OCI-LY7 (cell line): Measurements from ENCODE around the gene CNTNAP5. TPM values are rescaled to one million over a fixed set of nuclear protein-coding genes. Genes with fewer than 3 reads are reported as not detected.
"Not testable (repeated sequence)": the region's sequence is repeated elsewhere in the genome, so short reads cannot be mapped to it uniquely, and the experiment has no call there.

Experiments used
- BruUV-seq: library from RNA; stranded (reverse); fragments of 400-500 nt; replicated peaks from 2 replicates; lab custom pipeline; 2021; lab: Mats Ljungman, UMichigan
- CTCF ChIA-PET: fragments of 300-600 bp; sonication (Branson Sonifier 250); formaldehyde crosslinking; loops from one replicate; lab custom pipeline; 2022; ENCODE audit warnings: antibody characterized with exemption; ENCODE audit not compliant: unreplicated experiment; lab: Charles Lee
- POLR2A ChIA-PET: fragments of 300-600 bp; sonication (Branson Sonifier 250); formaldehyde crosslinking; loops from one replicate; lab custom pipeline; 2022; ENCODE audit warnings: antibody characterized with exemption; lab: Charles Lee
- DNase-seq: peaks from one replicate; pipeline ENCODE4 v3.0.0-alpha.2; 2015; ENCODE audit warnings: low spot score
- H2AFZ ChIP-seq: fragments of 200-600 bp; sonication (generic), shearing (Covaris generic); 2 replicates; pipeline ENCODE4 v1.6.1; 2014; ENCODE audit warnings: mild to moderate bottlenecking, antibody characterized with exemption, low read length, moderate library complexity
- H3K27ac ChIP-seq: fragments of 200-600 bp; sonication (generic); 2 replicates; pipeline ENCODE4 v1.5.1; 2014; ENCODE audit warnings: mixed run types, low read depth, mild to moderate bottlenecking, moderate library complexity, low read length, inconsistent platforms; ENCODE audit not compliant: poor library complexity, severe bottlenecking
- H3K36me3 ChIP-seq: fragments of 200-600 bp; sonication (generic); 2 replicates; pipeline ENCODE4 v1.6.1; 2014; ENCODE audit warnings: mild to moderate bottlenecking, antibody characterized with exemption, low read length, moderate library complexity, mixed read lengths; ENCODE audit not compliant: insufficient read depth
- H3K4me1 ChIP-seq: fragments of 200-600 bp; sonication (generic); 2 replicates; pipeline ENCODE4 v1.5.1; 2014; ENCODE audit warnings: mild to moderate bottlenecking, low read length; ENCODE audit not compliant: insufficient read depth, poor library complexity, severe bottlenecking
- H3K4me2 ChIP-seq: fragments of 200-600 bp; sonication (generic); 2 replicates; pipeline ENCODE4 v1.6.1; 2014; ENCODE audit warnings: mild to moderate bottlenecking, low read length
- H3K4me3 ChIP-seq: fragments of 200-600 bp; sonication (generic); 2 replicates; pipeline ENCODE4 v1.5.1; 2014; ENCODE audit warnings: mild to moderate bottlenecking, low read depth, low read length; ENCODE audit not compliant: poor library complexity, severe bottlenecking
- H3K79me2 ChIP-seq: fragments of 200-600 bp; sonication (generic); 2 replicates; pipeline ENCODE4 v1.6.1; 2016; ENCODE audit warnings: low read depth, mild to moderate bottlenecking, low read length, moderate library complexity, mixed read lengths; ENCODE audit not compliant: insufficient read depth
- H3K9me2 ChIP-seq: fragments of 200-600 bp; sonication (generic); 2 replicates; pipeline ENCODE4 v1.6.1; 2016; ENCODE audit warnings: mild to moderate bottlenecking, low read length, mixed read lengths; ENCODE audit not compliant: insufficient read depth
- H3K9me3 ChIP-seq: fragments of 200-600 bp; sonication (generic); 2 replicates; pipeline ENCODE4 v1.6.1; 2014; ENCODE audit warnings: mild to moderate bottlenecking, mixed run types, low read length, mixed read lengths
- H4K20me1 ChIP-seq: fragments of 200-600 bp; sonication (generic); 2 replicates; pipeline ENCODE4 v1.6.1; 2014; ENCODE audit warnings: mild to moderate bottlenecking, antibody characterized with exemption, low read length, moderate library complexity, mixed read lengths; ENCODE audit not compliant: insufficient read depth
- EZH2phosphoT487 ChIP-seq: fragments of 200-600 bp; sonication (generic); IDR thresholded peaks from 2 replicates; pipeline ENCODE4 v1.6.1; 2018; ENCODE audit warnings: low read depth, borderline replicate concordance, mild to moderate bottlenecking, mixed run types, antibody characterized with exemption, low read length, moderate library complexity, mixed read lengths
- intact Hi-C: fragments of 100-400 bp; cut with micrococcal nuclease; formaldehyde crosslinking; loops from one replicate; pipeline ENCODE4 v1.10.0; 2022; ENCODE audit not compliant: unreplicated experiment
- total RNA-seq, 2 experiments: library from RNA; depleted of rRNA in 1 of 2; stranded (reverse); fragments of >200 nt in 1 of 2; shearing (Covaris generic) in 1 of 2; gene quantifications; 2 replicates each; pipeline ENCODE4 v1.2.3, GENCODE V29; 2014 to 2022
- TF ChIP-seq, protein P1 (sequence below): fragments of 200-600 bp; sonication (generic); conservative IDR thresholded peaks from 2 replicates; pipeline ENCODE4 v1.5.1; 2014; ENCODE audit warnings: mild to moderate bottlenecking, antibody characterized with exemption, low read length, moderate library complexity, mixed read lengths

CNTNAP5 gene
- total RNA-seq, 2 experiments from 2014 or later, result not detected

DNA sequence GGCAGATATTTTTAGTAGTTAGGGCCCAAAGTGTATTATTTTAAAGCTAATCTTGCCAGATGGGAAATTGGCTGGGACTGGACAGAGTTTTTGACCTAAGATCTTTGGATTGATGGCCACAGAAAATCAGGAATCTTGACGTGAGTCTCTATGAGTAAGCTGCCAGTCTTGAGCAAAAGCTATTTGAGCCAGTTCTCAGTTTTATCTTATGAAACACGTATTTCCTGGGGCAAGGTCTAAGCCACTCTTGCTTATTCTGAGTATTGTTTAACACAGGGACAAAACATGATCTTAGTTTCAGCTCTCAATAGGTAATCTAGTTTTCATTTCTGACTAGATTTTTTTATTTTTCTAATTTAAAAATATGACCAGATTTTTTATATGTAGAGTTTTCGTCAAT is 329.4 kb downstream of the CNTNAP5 start:
- Histone ChIP-seq H3K27ac (no peak overlapping the region), H3K4me3 (no peak overlapping the region), H3K79me2 (no peaks in the 10 kb centered on the region), H3K4me2 (no peak overlapping the region), H2AFZ (no peak overlapping the region), H4K20me1 (no peaks in the 10 kb centered on the region), H3K36me3 (no peaks in the 10 kb centered on the region), H3K4me1 (no peaks in the 10 kb centered on the region), H3K9me2 (no peaks in the 10 kb centered on the region), H3K9me3 (no peaks in the 10 kb centered on the region)
- no peak for DNase-seq
- TF ChIP-seq, protein P1, sequence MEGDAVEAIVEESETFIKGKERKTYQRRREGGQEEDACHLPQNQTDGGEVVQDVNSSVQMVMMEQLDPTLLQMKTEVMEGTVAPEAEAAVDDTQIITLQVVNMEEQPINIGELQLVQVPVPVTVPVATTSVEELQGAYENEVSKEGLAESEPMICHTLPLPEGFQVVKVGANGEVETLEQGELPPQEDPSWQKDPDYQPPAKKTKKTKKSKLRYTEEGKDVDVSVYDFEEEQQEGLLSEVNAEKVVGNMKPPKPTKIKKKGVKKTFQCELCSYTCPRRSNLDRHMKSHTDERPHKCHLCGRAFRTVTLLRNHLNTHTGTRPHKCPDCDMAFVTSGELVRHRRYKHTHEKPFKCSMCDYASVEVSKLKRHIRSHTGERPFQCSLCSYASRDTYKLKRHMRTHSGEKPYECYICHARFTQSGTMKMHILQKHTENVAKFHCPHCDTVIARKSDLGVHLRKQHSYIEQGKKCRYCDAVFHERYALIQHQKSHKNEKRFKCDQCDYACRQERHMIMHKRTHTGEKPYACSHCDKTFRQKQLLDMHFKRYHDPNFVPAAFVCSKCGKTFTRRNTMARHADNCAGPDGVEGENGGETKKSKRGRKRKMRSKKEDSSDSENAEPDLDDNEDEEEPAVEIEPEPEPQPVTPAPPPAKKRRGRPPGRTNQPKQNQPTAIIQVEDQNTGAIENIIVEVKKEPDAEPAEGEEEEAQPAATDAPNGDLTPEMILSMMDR, result no peak
- TF ChIP-seq EZH2phosphoT487, result no peak
- ChIA-PET CTCF (interaction anchor here (0.6 kb wide), 1 partner anchor 42 kb away, joined by 3 read pairs; no protein-coding TSS in a partner anchor), POLR2A (interaction anchor here (1.2 kb wide), 1 partner anchor 10 kb away, joined by 3 read pairs; no protein-coding TSS in a partner anchor)
- intact Hi-C loops, result no loop called here
- no TSS peak for BruUV-seq

DNA sequence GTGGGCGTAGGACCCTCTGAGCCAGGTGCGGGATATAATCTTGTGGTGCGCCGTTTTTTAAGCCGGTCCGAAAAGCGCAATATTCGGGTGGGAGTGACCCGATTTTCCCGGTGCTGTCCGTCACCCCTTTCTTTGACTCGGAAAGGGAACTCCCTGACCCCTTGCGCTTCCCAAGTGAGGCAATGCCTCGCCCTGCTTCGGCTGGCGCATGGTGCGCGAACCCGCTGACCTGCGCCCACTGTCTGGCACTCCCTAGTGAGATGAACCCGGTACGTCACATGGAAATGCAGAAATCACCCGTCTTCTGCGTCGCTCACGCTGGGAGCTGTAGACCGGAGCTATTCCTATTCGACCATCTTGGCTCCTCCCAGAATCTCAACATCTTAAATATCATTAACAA is 336.9 kb downstream of the CNTNAP5 start:
- BruUV-seq, H3K36me3 ChIP-seq, CTCF ChIA-PET, H3K4me2 ChIP-seq, H3K9me3 ChIP-seq, H3K27ac ChIP-seq, H3K4me1 ChIP-seq, DNase-seq, H3K79me2 ChIP-seq, H3K4me3 ChIP-seq, POLR2A ChIA-PET, intact Hi-C loops, H2AFZ ChIP-seq, H3K9me2 ChIP-seq, H4K20me1 ChIP-seq: not testable (repeated sequence)

DNA sequence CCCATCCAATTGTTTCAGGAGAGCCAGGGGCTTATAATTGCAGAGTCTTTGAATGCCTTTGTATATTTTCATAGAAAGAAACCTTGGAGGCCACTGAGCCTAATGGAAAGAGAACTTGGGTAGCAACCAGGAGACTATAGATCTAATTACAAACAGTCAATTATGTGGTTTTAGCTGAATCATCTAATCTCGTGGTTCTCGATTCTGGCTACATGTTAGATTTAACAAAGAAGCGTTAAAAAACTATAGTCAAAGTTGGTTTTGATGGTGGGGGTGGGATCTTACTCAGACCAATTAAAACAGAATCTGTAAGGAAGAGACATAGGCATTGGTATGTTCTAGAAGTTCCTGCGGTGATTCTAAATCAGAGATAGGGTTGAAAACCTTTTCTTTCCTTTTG is 344.1 kb downstream of the CNTNAP5 start:
- intact Hi-C loops, result no loop called here
- POLR2A ChIA-PET, result interaction anchor here (0.7 to 0.8 kb wide), 2 partner anchors 303 to 1337 kb away, joined by 6 to 9 read pairs; no protein-coding TSS in a partner anchor
- no peaks in the 10 kb centered on the region for H3K36me3 ChIP-seq
- no peak overlapping the region for H3K27ac ChIP-seq
- H4K20me1 ChIP-seq, result no peaks in the 10 kb centered on the region
- no peak overlapping the region for H3K4me3 ChIP-seq
- DNase-seq, result no peak
- H3K4me1 ChIP-seq, result no peaks in the 10 kb centered on the region
- no peak overlapping the region for H2AFZ ChIP-seq
- H3K9me3 ChIP-seq, result no peaks in the 10 kb centered on the region
- H3K4me2 ChIP-seq, result no peak overlapping the region
- no peaks in the 10 kb centered on the region for H3K79me2 ChIP-seq
- CTCF ChIA-PET, result no interaction called here
- TF ChIP-seq EZH2phosphoT487, result no peak
- TF ChIP-seq, protein P1, result no peak
- no TSS peak for BruUV-seq
- no peaks in the 10 kb centered on the region for H3K9me2 ChIP-seq
